Measurements from ENCODE around the gene PIGQ. TPM values are rescaled to one million over a fixed set of nuclear protein-coding genes. Genes with fewer than 3 reads are reported as not detected.
A peak's percentile ranks its signal among the peaks of the same experiment; 100 is the strongest.

PIGQ gene
- polyA plus RNA-seq, 1 of the 3 experiments (the other 2 are of a cell fraction): 38.7 TPM

DNA sequence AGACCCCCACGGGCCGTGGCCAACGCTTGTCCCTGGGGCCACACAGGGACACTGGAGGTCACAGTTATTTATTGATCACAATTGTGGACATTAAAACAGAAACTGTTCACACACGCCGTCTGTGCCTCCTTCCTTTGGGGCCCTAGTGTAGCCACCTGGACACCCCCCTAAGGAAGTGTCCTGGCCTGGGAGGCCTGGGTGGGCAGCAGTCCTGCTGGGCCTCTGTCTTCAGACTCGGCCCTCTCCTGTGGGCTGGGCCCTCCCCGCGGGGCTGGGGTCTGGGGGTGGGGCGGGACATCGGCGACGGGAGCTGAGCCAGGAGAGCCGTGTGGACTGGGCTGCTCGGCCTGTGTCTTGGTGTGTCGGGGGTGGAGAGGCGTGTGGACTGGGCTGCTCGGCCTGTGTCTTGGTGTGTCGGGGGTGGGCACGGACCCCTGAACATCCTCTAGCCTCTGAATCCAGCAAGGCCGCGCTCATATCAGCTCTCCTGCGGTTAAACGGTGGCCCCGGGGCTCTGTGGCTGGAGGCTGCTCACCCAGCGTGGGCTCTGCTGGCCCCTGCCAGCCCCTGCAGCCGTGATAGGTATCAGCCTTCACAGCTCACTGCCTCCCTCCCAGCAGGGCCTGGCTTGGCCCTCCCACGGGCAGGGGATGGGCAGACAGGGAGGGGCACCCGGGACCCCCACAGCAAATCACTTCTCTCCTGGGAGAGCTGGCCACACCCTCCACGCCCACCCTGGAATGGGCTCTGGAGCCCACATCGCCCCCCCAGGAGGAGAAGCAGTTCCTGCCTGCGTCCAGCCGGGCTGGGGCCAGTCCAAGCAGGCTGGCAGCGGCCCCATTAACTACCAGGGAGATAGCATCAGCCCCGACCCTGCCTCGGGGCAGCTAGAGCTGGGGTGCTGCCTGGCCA lies 4.1 kb upstream of the PIGQ start:
- CTCF ChIA-PET: interaction anchor here (0.8 to 1.5 kb wide), 6 partner anchors 9 to 385 kb away, joined by 3 to 6 read pairs (median 3); partner anchors contain the start of gene HBQ1
- H3K9me2 ChIP-seq: no peaks in the 10 kb centered on the region
- H2AFZ ChIP-seq (ENCODE audit: low read depth): peak overlapping the region; percentile 68; the same call in 1 of the 2 replicates
- H3K4me1 ChIP-seq (ENCODE audit: control insufficient read depth in 1 of 2, insufficient read depth in 2 of 2, low read depth in 1 of 2, low read length in 1 of 2): peaks cover 11 to 50% of the 10 kb centered on the region in 2 experiments; a peak in 2 of 4 replicates
- peak; percentile 98 for DNase-seq
- no peaks in the 10 kb centered on the region for H4K20me1 ChIP-seq (ENCODE audit: insufficient read depth)
- TF ChIP-seq FOSL2 (IDR thresholded peaks at IDR 0.05; ENCODE audit: borderline replicate concordance, low read depth) (no peak), TAF1 (IDR thresholded peaks at IDR 0.05; ENCODE audit: borderline replicate concordance, low read depth, low read length) (no peak), GABPA (IDR thresholded peaks at IDR 0.05; ENCODE audit: low read depth) (no peak), GATA2 (CRISPR knock-in tag; IDR thresholded peaks at IDR 0.05) (peak; percentile 98), CHD2 (IDR thresholded peaks at IDR 0.05; ENCODE audit: low read length, partially characterized antibody) (peak; percentile 79), RCOR1 (IDR thresholded peaks at IDR 0.05; ENCODE audit: low read length) (peak; percentile 62; the same call in 1 of the 2 replicates), EP300 (IDR thresholded peaks at IDR 0.05; ENCODE audit: borderline replicate concordance in 1 of 2, low read depth in 1 of 2, low read length in 1 of 2) (peak in 1 of 2 experiments; percentile 66; a peak in 1 of 4 replicates), YY1 (IDR thresholded peaks at IDR 0.05; ENCODE audit: low read depth) (no peak), FOXM1 (IDR thresholded peaks at IDR 0.05; ENCODE audit: low read depth) (no peak), ELF1 (IDR thresholded peaks at IDR 0.05) (no peak), NRF1 (IDR thresholded peaks at IDR 0.05; ENCODE audit: low read depth, low read length) (no peak), NFIC (IDR thresholded peaks at IDR 0.05; ENCODE audit: borderline replicate concordance) (0 out of 2 replicates have a peak, but pooled peaks have one; percentile 28), POLR2AphosphoS5 (IDR thresholded peaks at IDR 0.05; ENCODE audit: low read depth, low read length) (no peak), MXI1 (IDR thresholded peaks at IDR 0.05; ENCODE audit: low read depth, low read length) (peak; percentile 71; the same call in 1 of the 2 replicates), TCF12 (IDR thresholded peaks at IDR 0.05) (no peak), FOXJ3 (CRISPR knock-in tag; IDR thresholded peaks at IDR 0.05) (peak; percentile 62)
- TF ChIP-seq, protein P1, sequence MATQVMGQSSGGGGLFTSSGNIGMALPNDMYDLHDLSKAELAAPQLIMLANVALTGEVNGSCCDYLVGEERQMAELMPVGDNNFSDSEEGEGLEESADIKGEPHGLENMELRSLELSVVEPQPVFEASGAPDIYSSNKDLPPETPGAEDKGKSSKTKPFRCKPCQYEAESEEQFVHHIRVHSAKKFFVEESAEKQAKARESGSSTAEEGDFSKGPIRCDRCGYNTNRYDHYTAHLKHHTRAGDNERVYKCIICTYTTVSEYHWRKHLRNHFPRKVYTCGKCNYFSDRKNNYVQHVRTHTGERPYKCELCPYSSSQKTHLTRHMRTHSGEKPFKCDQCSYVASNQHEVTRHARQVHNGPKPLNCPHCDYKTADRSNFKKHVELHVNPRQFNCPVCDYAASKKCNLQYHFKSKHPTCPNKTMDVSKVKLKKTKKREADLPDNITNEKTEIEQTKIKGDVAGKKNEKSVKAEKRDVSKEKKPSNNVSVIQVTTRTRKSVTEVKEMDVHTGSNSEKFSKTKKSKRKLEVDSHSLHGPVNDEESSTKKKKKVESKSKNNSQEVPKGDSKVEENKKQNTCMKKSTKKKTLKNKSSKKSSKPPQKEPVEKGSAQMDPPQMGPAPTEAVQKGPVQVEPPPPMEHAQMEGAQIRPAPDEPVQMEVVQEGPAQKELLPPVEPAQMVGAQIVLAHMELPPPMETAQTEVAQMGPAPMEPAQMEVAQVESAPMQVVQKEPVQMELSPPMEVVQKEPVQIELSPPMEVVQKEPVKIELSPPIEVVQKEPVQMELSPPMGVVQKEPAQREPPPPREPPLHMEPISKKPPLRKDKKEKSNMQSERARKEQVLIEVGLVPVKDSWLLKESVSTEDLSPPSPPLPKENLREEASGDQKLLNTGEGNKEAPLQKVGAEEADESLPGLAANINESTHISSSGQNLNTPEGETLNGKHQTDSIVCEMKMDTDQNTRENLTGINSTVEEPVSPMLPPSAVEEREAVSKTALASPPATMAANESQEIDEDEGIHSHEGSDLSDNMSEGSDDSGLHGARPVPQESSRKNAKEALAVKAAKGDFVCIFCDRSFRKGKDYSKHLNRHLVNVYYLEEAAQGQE (IDR thresholded peaks at IDR 0.05; ENCODE audit: low read depth, low read length): no peak
- TF ChIP-seq, protein P2, sequence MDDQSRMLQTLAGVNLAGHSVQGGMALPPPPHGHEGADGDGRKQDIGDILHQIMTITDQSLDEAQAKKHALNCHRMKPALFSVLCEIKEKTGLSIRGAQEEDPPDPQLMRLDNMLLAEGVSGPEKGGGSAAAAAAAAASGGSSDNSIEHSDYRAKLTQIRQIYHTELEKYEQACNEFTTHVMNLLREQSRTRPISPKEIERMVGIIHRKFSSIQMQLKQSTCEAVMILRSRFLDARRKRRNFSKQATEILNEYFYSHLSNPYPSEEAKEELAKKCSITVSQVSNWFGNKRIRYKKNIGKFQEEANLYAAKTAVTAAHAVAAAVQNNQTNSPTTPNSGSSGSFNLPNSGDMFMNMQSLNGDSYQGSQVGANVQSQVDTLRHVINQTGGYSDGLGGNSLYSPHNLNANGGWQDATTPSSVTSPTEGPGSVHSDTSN (IDR thresholded peaks at IDR 0.05): no peak
- TF ChIP-seq, protein P3, sequence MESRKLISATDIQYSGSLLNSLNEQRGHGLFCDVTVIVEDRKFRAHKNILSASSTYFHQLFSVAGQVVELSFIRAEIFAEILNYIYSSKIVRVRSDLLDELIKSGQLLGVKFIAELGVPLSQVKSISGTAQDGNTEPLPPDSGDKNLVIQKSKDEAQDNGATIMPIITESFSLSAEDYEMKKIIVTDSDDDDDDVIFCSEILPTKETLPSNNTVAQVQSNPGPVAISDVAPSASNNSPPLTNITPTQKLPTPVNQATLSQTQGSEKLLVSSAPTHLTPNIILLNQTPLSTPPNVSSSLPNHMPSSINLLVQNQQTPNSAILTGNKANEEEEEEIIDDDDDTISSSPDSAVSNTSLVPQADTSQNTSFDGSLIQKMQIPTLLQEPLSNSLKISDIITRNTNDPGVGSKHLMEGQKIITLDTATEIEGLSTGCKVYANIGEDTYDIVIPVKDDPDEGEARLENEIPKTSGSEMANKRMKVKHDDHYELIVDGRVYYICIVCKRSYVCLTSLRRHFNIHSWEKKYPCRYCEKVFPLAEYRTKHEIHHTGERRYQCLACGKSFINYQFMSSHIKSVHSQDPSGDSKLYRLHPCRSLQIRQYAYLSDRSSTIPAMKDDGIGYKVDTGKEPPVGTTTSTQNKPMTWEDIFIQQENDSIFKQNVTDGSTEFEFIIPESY (IDR thresholded peaks at IDR 0.05; ENCODE audit: borderline replicate concordance, low read depth): no peak
- TF ChIP-seq, protein P4, sequence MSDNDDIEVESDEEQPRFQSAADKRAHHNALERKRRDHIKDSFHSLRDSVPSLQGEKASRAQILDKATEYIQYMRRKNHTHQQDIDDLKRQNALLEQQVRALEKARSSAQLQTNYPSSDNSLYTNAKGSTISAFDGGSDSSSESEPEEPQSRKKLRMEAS (IDR thresholded peaks at IDR 0.05; ENCODE audit: low read depth): no peak
- TF ChIP-seq, protein P5, sequence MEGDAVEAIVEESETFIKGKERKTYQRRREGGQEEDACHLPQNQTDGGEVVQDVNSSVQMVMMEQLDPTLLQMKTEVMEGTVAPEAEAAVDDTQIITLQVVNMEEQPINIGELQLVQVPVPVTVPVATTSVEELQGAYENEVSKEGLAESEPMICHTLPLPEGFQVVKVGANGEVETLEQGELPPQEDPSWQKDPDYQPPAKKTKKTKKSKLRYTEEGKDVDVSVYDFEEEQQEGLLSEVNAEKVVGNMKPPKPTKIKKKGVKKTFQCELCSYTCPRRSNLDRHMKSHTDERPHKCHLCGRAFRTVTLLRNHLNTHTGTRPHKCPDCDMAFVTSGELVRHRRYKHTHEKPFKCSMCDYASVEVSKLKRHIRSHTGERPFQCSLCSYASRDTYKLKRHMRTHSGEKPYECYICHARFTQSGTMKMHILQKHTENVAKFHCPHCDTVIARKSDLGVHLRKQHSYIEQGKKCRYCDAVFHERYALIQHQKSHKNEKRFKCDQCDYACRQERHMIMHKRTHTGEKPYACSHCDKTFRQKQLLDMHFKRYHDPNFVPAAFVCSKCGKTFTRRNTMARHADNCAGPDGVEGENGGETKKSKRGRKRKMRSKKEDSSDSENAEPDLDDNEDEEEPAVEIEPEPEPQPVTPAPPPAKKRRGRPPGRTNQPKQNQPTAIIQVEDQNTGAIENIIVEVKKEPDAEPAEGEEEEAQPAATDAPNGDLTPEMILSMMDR (IDR thresholded peaks at IDR 0.05): no peak
- TF ChIP-seq, protein P6, sequence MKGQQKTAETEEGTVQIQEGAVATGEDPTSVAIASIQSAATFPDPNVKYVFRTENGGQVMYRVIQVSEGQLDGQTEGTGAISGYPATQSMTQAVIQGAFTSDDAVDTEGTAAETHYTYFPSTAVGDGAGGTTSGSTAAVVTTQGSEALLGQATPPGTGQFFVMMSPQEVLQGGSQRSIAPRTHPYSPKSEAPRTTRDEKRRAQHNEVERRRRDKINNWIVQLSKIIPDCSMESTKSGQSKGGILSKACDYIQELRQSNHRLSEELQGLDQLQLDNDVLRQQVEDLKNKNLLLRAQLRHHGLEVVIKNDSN (IDR thresholded peaks at IDR 0.05; ENCODE audit: borderline replicate concordance, low read depth): no peak
- H3K4me3 ChIP-seq (ENCODE audit: low read depth in 2 of 2, low read length in 1 of 2): no peak overlapping the region; a peak in 1 of 4 replicates
- H3K79me2 ChIP-seq (ENCODE audit: insufficient read depth): peaks cover 8% of the 10 kb centered on the region; the same call in 1 of the 2 replicates
- POLR2A ChIA-PET: interaction anchor here (0.9 to 2.0 kb wide), 10 partner anchors 9 to 185 kb away, joined by 3 to 12 read pairs (median 4); partner anchors contain the start of gene CAPN15
- H3K27ac ChIP-seq (ENCODE audit: low read depth in 2 of 2, low read length in 1 of 2): peak overlapping the region in 1 of 2 experiments; percentile 95; a peak in 2 of 4 replicates
- H3F3A ChIP-seq (replicated peaks; ENCODE audit: insufficient read depth): no peaks in the 10 kb centered on the region
- H3K9me3 ChIP-seq: no peaks in the 10 kb centered on the region
- no peak overlapping the region for H3K9ac ChIP-seq
- peak overlapping the region; percentile 57; the same call in 1 of the 2 replicates for H3K4me2 ChIP-seq
- H3K36me3 ChIP-seq (replicated peaks in 1 of 2; ENCODE audit: control insufficient read depth in 1 of 2, insufficient read depth in 2 of 2, low read length in 1 of 2): no peaks in the 10 kb centered on the region
- peaks cover 11% of the 10 kb centered on the region for H3K27me3 ChIP-seq (ENCODE audit: insufficient read depth)
- 43% methylated on average over 23 of the region's 35 CpGs for WGBS (ENCODE audit: low lambda C conversion rate)
